Measurements from ENCODE around the gene TMED10.

DNA sequence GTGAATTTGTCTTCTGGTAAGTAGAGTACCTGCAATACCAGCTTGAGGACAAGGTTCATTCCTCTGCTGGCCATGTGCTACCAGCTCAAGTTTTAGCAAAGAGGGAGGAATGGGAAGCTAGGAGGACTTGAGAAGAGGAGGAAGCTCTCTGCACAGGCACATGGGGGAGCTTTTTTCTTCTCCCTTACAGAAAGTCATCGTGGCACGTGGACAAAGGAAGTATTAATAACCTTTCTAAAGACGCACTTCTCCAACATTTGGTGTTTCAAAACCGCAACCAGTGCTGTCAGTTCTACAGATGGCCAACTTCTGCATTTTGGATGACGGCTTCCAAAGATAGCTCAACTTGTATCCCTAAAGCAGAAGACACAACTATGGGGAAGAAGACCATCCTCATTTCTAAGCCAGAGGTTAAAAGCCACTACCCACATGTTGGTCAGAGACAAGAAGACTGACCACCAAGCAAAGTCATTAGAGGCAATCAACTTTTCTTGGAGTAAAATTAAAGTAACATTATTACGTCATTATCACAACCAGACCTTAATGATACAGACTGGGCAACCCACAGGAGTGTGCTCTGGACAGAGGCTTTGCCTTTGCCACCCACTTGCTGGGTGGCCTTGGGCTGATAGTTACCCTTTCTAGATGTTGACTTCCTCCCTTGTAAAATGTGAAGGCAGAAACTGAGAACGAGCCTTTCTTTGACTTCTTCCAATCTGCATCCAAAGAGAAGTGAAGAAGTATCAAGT lies 12.3 kb upstream of the TMED10 start:
- TF ChIP-seq, protein P1, sequence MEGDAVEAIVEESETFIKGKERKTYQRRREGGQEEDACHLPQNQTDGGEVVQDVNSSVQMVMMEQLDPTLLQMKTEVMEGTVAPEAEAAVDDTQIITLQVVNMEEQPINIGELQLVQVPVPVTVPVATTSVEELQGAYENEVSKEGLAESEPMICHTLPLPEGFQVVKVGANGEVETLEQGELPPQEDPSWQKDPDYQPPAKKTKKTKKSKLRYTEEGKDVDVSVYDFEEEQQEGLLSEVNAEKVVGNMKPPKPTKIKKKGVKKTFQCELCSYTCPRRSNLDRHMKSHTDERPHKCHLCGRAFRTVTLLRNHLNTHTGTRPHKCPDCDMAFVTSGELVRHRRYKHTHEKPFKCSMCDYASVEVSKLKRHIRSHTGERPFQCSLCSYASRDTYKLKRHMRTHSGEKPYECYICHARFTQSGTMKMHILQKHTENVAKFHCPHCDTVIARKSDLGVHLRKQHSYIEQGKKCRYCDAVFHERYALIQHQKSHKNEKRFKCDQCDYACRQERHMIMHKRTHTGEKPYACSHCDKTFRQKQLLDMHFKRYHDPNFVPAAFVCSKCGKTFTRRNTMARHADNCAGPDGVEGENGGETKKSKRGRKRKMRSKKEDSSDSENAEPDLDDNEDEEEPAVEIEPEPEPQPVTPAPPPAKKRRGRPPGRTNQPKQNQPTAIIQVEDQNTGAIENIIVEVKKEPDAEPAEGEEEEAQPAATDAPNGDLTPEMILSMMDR (IDR thresholded peaks at IDR 0.05): no peak
- TF ChIP-seq EZH2 (IDR thresholded peaks at IDR 0.05) (no peak), EZH2phosphoT487 (IDR thresholded peaks at IDR 0.05) (no peak)

Data from neural progenitor cell (in vitro differentiated cells).